ACHN (cell line): ENCODE results near the gene FAM8A1.

ENCODE experiments used
- DNase-seq: peaks from one replicate; pipeline ENCODE4 v3.0.0-alpha.2; 2015
- in situ Hi-C: cut with HindIII; loops from 2 replicates; pipeline ENCODE4 v1.10.0; 2017; ENCODE audit warnings: low sequenced_read_pairs, low pct_ligation_motif_present, low pct_unique_long_range_greater_than_20kb

The FAM8A1 gene

DNA sequence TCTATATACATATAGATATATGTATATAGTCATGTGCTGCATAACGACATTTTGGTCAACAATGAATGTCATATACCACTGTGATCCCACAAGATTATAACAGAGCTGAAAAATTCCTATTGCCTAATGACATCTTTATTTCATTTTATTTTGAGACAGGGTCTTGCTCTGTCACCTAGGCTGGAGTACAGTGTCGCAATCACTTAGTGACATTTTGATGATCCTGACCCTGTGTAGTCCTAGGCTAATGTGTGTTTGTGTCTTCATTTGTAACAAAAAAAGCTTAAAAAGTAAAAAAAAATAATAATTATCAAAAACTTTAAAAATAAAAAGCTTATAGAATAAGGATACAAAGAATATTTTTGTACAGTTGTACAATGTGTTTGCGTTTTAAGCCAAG, 4.0 kb upstream of the FAM8A1 start:
- in situ Hi-C loops: no loop called here

DNA sequence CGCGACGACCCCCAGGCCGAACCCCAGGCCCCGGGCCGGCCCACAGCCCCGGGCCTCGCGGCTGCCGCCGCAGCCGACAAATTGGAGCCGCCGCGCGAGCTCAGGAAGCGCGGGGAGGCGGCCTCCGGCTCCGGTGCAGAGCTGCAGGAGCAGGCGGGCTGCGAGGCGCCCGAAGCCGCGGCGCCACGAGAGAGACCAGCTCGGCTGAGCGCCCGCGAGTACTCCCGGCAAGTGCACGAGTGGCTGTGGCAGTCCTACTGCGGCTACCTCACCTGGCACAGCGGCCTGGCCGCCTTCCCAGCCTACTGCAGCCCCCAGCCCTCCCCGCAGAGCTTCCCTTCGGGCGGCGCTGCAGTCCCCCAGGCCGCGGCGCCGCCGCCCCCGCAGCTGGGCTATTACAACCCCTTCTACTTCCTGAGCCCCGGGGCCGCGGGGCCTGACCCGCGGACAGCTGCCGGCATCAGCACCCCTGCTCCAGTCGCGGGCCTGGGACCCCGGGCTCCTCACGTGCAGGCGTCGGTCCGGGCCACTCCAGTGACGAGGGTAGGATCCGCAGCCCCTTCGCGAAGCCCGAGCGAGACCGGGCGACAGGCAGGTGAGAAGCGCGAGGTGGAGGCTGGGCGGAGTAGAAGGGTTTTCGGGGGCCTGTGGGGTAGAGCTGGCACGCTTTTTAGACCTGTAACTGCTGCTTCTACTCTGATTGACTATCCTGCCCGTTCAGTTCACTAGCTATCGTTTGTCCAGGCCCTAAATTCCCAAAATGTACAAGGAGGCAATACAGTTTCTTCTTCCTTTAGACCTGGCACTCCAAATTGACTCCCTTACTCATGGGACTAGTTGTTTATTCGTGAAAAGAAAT, 654 bp downstream of the FAM8A1 start:
- DNase-seq: peak; percentile 23
- in situ Hi-C loops: no loop called here

More for the DNA sequence above, 4.0 kb upstream of the FAM8A1 start:
- no peak for DNase-seq

DNA sequence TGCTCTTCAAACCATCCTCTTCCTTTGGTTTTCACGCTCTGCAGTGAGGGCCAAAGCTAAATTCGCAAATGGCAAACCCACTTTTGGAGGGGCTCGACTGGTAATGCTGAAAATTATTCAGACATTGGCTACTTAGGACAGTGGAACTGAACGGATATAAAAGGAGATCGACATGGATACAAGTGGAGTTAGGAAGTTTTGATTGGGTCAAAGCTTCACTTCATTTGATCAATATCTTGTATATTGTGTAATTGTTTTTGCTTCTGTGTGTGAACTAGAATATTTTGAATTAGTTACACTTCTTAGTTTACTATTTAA, 1.2 kb downstream of the FAM8A1 start:
- in situ Hi-C loops: no loop called here
- DNase-seq: no peak

DNA sequence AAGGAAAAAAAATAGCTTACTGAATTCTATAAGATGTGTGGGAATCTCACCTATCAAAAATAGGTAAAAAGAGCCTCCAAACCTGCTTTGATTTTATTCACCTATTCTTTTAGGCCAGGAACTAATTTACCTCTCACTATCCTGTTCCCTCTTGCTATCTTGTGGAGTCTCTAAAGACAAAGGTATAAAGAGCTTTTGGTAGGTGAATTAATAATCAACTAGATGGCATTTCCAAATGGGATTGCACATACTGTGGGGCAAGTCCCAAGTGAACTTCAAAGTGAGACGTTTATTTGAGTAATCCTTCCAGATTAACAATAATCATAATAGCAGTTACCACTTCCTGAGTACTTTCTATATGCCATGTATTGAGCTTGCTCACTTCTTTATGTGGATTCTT, 2.8 kb downstream of the FAM8A1 start:
- in situ Hi-C loops: no loop called here
- no peak for DNase-seq

DNA sequence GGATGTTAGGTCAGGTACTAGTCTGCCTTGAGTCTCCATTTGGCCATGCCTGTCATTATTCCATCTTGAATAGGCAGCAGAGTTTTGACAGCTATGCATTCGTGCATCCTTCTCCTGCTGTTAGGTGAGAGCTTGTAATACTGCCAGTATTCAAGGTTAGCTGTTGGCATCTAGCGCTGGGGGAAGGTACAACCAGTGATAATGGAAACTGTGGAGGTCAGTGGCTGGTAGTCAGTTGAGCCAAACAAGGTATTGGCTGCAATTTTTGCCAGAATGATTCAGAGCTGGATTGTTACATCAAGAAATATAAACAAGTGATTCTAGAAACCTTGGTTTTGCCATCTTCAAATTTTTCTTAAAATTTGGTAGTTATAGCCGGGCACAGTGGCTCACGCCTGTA, 6.5 kb downstream of the FAM8A1 start:
- in situ Hi-C loops: no loop called here
- no peak for DNase-seq

DNA sequence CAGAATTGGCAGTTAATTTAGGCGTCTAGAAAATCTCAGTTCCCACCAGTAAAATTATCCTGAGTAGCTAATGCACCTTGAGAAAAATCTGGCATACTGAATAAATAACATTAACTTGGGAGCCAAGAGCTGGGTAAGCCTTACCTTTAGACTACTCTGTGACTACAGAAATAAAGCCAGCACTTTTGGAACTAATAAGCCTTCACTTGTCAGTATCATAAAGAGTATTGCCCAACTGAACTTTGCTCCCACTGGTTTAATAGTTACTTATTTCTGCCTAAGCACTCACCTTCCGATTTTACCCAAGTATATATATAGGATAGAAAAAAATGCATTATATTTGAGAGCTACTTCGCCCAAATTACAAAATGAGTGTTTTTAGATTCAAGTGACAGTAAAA, 10.7 kb downstream of the FAM8A1 start:
- no peak for DNase-seq
- in situ Hi-C loops: no loop called here

DNA sequence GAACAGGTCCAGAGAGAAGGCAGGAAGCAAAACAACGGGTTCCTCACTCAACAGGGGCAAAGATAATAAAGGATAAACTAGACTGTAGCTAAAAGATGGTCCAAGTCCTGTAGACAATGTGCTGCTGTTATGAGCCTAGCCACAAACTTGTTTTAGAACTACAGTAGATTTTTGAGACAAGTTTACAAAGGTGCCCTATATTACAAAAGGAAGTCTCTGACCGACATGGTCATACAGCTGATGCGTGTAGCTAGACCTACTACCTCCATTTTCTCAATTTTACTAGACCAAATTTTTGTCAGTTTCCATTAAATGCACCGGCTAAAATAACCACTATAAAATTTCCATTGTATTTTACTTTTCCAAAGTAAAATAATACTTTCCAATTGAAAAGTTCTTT, 11.9 kb downstream of the FAM8A1 start:
- in situ Hi-C loops: no loop called here
- DNase-seq: no peak

DNA sequence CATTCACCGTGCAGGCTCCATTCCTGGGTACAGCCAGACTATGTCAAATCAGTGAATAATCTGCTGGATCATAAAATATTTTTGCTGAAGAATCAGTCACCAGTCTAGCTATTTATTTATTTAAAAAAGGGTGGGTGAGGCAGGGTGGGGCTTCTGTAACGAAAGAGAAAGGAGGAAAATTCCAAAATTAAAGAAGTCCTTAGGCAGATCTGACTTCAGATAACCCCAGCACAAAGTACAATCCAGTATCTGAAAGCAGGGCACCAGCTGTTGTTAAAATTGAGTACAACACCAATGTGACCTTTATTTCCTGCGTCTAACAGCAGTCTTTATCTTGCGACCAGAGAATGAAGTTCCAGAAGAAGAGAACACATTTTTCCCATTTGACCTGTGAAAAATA, 15.7 kb downstream of the FAM8A1 start:
- no peak for DNase-seq
- in situ Hi-C loops: no loop called here

DNA sequence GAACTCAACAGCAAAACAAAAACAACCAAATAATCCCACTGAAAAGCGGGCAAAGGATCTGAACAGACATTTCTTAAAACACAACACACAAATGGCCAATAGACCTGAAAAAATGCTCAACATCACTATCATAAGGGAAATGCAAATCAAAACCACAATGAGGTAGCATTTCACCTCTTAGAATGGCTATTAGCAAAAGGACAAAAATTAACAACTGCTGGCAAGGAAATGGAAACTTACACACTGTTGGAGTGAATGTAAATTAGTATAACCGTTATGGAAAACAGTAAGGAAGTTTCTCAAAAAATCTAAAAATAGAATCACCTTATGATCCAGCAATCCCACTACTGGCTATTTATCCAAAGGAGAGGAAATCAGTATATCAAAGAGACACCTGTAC, 20.9 kb downstream of the FAM8A1 start:
- no peak for DNase-seq
- in situ Hi-C loops: no loop called here

DNA sequence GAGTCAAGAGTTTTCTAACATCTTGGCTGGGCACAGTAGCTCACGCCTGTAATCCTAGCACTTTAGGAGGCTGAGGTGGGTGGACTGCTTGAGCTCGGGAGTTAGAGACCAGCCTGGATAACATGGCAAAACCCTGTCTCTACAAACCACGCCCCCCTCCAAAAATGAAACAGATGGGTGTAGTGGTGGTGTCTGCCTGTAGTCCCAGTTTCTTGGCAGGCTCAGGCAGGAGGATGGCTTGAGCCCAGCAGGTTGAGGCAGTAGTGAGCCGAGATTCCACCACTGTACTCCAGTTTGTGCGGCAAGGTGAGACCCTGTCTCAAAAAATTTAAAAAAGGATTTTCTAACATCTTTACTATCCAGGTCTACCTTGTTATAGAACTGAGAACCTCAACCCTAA, 22.0 kb downstream of the FAM8A1 start:
- in situ Hi-C loops: no loop called here
- no peak for DNase-seq

DNA sequence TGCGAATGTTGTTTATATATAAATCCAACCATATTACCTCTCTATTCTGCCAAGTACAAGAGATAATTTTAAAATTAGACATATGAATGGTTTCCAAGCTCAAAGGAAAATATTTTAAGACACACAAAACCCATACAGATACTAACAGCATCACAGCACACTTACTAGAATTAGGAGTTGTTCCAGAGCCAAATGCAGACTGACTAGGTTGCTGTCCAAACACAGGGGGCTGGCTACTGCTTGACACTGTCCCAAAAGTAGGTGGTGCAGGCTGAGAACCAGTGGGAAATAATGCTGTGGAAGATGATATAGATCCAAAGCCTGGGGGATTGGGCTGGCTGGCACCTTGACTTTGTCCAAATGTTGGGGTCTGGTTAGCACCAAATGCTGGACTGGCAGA, 24.3 kb downstream of the FAM8A1 start:
- DNase-seq: no peak

DNA sequence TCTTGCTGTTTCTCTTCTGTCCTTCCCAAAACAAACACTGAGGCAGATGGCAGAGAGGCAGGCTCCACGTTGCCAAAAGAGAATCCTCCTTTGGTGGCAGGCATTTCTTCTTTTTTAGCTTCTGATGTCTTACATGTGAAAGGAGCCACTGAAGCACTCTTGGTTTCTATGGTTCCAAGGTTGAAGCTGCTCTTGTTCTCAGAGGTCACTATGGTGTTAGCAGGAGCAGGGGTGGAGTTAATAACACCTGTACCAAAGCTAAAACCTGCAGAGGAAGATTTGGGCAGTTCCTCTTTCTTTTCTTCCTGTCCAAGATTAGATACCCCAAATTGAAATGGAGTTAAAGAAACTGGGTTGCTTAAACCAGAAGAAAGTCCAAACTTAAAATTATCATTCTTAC, 28.8 kb downstream of the FAM8A1 start:
- in situ Hi-C loops: no loop called here
- DNase-seq: no peak

More for the DNA sequence above, 24.3 kb downstream of the FAM8A1 start:
- in situ Hi-C loops: no loop called here

DNA sequence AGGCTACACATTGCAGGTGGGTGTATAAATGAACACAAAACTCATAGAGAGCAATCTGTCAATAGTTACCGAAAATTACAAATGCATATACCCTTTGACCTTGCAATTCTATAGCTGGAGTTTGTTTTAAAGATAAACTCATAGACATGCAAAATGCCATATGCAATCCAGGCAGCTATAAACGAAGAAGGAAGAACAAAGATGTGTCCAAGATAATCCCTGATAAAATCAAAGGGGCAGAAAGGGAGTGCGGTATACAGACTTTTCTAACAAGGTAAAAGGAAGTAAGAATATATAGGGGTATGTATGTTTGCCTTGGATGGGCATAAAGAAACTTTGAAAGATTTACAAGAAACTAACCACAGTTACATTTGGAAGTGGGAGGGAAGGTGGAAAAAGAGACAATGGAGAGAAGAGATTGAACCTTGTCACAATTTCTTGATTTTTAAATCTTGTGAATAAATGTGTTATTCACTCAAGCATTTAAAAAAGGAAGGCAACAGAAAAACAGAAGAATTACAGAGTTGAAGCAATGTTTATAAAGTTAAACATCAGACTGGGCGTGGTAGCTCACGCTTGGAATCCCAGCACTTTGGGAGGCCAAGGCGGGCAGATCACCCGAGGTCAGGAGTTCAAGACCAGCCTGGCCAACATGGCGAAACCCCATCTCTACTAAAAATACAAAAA, 29.9 kb downstream of the FAM8A1 start:
- in situ Hi-C loops: no loop called here
- DNase-seq: no peak

DNA sequence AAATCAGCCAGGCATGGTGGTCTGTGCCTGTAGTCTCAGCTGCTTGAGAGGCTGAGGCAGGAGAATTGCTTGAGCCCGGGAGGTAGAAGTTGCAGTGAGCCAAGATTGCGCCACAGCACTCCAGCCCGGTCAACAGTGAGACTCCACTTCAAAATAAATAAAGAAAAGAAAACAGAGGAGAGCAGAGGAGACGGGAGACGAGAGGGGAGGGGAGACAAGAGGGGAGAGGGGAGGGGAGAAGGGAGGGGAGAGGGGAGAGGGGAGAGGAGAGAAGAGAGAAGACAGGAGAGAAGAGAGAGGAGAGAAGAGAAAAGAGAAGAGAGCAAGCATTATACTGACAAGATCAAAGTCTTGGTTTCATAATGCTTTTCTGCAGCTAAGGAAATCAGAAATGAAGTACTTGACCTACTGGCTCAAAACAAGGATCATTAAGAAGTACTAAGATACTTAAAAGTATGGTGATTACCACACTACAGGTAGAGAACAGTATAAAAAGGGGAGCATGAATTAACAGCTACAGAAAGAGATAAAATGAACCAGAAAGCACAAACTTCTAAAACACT, 30.5 kb downstream of the FAM8A1 start:
- in situ Hi-C loops: no loop called here

DNA sequence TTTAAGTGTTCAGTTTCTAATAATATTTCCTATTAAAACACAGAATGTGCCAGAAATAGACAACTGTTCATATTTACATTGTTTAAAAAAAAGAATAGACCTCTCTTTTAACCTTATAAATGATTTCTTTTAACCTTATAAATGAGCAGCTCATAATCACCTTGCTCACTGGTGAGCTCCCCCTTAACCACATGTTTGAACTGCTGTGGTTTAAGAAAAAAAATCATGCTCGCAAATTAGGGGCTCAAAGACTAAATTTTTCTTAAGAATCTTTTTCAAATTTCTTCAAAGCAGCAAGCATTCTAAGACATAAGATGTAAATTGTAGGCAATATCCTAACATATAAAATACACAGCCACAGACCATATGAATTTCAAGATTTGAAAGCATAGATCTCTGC, 32.8 kb downstream of the FAM8A1 start:
- DNase-seq: no peak
- in situ Hi-C loops: no loop called here

More for the DNA sequence above, 30.5 kb downstream of the FAM8A1 start:
- no peak for DNase-seq

DNA sequence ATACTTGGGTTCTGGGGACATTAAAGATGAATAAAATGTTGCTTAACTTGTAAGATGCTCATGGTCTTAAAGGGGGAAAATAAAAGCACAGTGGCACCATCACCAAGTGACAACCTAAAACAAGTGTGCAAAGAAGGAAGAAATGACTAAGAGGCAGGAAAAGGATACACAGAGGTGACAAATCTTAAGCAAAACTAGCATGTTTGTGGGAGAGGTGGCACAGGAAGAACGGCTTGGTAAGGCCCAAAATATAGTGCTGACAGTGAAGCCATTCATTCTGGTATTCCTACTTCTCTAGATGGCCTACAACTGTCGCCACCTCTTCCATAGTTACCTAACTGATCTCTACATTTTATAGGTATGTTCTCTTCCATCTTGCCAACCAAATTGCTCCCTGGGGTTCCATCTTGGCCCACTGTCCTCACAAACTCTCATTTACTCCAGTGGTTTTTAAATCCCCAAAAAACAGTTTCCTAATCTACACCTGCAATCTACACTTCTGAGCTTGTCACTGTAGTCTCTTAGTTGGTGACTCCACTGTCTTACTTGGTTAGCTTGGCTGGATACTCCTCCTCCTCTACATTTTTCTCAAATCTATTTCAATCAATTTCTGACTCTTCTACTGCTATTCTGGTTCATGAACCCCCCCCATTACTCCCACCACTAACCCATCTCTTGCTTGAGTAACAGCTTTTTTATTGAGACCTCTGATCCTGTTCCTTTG, 33.5 kb downstream of the FAM8A1 start:
- DNase-seq: no peak
- in situ Hi-C loops: no loop called here

DNA sequence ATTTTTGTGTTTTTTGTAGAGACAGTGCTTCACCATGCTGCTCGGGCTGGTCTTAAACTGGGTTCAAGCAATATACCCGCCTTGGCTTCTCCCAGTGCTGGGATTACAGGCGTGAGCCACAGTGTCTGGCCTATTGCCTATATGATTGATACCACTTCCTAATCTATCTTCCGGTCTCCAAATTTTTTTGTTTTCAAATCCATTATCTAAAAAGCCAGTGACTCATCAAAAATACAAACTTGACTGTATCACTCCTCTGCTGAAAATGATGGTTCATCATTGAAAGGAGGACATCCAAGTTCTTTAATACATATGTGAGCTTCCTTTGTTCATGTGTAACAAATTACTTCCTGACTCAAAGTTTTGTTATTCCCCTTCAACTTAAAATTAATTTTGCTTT, 35.5 kb downstream of the FAM8A1 start:
- in situ Hi-C loops: no loop called here
- DNase-seq: no peak

DNA sequence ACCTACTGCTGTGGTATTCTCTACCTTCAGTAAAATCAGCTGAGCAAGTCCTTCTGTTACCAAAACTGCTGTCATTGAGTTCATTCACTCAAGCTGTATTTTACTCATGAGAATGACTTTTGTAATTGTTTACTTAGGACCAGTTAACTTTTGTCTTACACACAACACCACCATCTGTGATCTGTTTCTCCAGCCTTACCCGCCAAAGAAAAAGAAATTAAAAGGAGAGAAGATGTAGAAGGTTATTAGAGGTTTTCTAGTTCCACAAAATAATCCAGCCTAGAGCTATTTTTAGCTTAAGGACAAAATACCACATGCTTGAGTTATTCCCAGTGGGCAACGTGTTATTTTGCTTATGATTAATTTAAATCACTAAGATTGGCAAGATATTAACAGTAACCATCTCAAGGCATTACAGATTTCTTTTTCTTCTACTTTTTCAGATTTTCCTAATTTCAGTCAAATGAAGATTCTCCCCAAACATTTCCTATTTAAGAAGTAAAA, 38.2 kb downstream of the FAM8A1 start:
- no peak for DNase-seq
- in situ Hi-C loops: no loop called here

DNA sequence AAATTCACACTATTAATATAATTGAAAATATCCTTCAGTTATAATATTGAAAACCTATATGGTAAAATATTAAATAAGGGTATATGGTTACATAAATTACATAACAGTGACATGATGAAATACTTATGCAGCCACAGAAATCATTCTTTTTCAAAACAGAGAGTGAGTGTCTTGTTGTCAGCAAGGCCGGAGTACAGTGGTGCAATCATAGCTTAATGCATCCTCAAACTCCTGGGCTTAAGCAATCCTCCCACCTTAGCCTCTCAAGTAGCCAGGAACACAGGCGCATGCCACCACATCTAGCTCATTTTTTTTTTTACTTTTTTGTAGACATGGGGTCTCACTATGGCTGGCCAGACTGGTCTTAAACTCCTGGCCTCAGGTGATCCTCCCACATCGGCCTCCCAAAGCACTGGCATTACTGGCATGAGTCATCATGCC, 40.4 kb downstream of the FAM8A1 start:
- in situ Hi-C loops: no loop called here
- no peak for DNase-seq
